DOHH2 (cell line): Measurements from ENCODE around the gene ONECUT2.

Experiments
- EZH2phosphoT487 ChIP-seq: fragments of 200-600 bp; sonication (generic); IDR thresholded peaks from 2 replicates; pipeline ENCODE4 v1.6.1; 2017; ENCODE audit warnings: borderline replicate concordance, mild to moderate bottlenecking, antibody characterized with exemption, low read length, moderate library complexity, mixed read lengths
- TF ChIP-seq, protein P1 (sequence below): fragments of 200-600 bp; sonication (generic); IDR thresholded peaks from one replicate; pipeline ENCODE4 v1.5.1; 2014; ENCODE audit warnings: antibody characterized with exemption, mild to moderate bottlenecking, low read depth, low read length; ENCODE audit not compliant: poor library complexity, severe bottlenecking

DNA sequence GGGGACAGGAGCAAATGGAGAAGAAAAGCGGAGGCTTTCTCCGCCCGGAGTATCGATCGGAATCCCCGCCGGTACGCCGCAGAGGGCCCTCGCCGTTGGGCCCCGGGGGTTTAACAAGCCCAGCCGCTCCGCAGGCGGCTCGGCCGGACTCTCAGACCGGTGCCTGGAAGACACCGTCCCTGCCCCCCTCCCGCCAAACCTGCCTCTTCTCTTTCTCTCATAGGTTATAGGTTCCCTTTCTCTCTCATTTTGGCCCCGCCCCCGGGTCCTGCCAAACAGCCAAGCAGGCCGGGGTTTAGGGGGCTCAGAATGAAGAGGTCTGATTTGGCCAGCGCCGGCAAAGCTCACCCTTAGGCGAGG lies 4.4 kb downstream of the ONECUT2 start:
- TF ChIP-seq, protein P1, sequence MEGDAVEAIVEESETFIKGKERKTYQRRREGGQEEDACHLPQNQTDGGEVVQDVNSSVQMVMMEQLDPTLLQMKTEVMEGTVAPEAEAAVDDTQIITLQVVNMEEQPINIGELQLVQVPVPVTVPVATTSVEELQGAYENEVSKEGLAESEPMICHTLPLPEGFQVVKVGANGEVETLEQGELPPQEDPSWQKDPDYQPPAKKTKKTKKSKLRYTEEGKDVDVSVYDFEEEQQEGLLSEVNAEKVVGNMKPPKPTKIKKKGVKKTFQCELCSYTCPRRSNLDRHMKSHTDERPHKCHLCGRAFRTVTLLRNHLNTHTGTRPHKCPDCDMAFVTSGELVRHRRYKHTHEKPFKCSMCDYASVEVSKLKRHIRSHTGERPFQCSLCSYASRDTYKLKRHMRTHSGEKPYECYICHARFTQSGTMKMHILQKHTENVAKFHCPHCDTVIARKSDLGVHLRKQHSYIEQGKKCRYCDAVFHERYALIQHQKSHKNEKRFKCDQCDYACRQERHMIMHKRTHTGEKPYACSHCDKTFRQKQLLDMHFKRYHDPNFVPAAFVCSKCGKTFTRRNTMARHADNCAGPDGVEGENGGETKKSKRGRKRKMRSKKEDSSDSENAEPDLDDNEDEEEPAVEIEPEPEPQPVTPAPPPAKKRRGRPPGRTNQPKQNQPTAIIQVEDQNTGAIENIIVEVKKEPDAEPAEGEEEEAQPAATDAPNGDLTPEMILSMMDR, result no peak
- no peak for TF ChIP-seq EZH2phosphoT487
